ENCODE data around the gene GRIK3. TPM values are rescaled to one million over a fixed set of nuclear protein-coding genes. Genes with fewer than 3 reads are reported as not detected.

Gene GRIK3
- total RNA-seq, 2 donors from 2014 or later: not detected

DNA sequence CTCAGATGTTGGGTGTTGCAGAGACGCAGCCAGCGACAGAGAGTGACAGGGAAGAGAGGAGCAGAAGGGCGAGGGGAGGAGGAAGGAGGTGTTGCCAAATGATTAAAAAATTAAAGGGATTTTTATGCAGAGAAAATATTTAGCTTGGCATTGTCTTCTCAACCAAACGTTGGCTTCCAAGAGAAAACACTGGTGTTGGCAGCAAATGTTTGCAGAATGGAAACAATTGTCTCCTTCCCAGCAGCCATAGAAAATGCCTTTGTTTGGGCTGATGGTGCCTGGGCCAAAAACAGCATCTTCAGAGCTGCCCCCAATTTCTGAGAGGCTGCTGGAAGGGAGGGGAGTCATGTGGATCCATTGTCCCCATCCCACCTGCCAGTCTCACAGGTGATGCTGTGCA, 29.7 kb upstream of the GRIK3 start:
- Mint-ChIP-seq H3K36me3 (no peaks in the 10 kb centered on the region), H3K4me3 (no peak overlapping the region), H3K4me1 (ENCODE audit: low read depth in 2 of 2) (no peaks in the 10 kb centered on the region), H3K9me3 (no peaks in the 10 kb centered on the region), H3K27me3 (peaks cover 21 to 37% of the 10 kb centered on the region in 2 donors), H3K27ac (no peak overlapping the region)
- ATAC-seq (no peak), DNase-seq (ENCODE audit: low spot score) (no peak)

DNA sequence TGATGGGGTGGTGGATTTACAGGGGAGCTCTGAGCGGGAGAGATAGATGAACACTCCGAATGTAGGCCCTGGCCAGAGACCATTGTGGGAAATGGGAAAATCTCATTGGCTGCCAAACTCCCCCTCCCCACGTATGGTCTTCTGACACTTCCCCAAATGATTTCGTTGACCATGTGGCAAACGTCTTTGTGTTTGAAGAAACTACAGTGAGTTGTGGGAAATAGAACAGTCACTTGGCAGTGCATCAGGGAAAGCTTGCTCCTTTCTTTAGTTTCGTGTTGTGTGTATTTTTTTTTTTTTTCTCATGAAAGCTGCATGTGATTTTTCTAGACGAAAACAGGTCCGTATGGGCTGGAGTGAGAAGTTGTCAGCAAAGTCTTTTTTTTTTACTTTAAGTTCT, 25.0 kb upstream of the GRIK3 start:
- Mint-ChIP-seq H3K9me3 (no peaks in the 10 kb centered on the region), H3K4me1 (ENCODE audit: low read depth in 2 of 2) (no peaks in the 10 kb centered on the region), H3K27ac (no peak overlapping the region), H3K27me3 (peaks cover 12 to 20% of the 10 kb centered on the region in 2 donors), H3K4me3 (no peak overlapping the region), H3K36me3 (no peaks in the 10 kb centered on the region)
- ATAC-seq: no peak
- no peak for DNase-seq (ENCODE audit: low spot score)

DNA sequence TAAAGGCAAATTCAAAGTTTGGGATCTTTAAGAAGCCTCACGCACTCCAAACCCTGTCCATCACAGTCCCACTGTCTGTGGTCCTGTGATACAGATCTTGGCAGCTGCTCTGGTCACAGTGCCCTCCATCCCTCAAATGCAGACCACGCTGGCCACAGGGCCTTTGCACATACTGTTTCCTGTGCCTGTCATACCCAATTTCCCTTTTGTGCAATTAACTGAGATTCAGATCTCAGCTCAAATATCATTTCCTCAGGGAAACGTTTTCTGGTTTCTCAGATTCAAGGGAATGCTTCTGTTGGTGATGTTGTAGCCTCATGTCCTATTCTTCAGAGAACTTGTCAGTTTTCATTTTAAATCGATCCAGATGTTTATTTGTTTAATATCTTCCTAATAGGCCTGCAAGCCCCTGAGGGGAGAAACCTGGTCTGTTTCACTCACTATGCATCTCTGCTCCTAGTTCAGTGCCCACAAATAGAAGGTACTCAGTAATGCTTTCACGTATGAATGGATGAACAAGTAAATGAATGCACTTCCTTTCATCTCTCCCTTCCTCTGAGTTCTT, 24.2 kb upstream of the GRIK3 start:
- ATAC-seq: no peak
- no peak overlapping the region for H3K4me3 Mint-ChIP-seq
- no peaks in the 10 kb centered on the region for H3K9me3 Mint-ChIP-seq
- no peak overlapping the region for H3K27ac Mint-ChIP-seq
- no peaks in the 10 kb centered on the region for H3K4me1 Mint-ChIP-seq (ENCODE audit: low read depth in 2 of 2)
- no peaks in the 10 kb centered on the region for H3K36me3 Mint-ChIP-seq
- no peak for DNase-seq (ENCODE audit: low spot score)
- H3K27me3 Mint-ChIP-seq: peaks cover 12 to 14% of the 10 kb centered on the region in 2 donors

DNA sequence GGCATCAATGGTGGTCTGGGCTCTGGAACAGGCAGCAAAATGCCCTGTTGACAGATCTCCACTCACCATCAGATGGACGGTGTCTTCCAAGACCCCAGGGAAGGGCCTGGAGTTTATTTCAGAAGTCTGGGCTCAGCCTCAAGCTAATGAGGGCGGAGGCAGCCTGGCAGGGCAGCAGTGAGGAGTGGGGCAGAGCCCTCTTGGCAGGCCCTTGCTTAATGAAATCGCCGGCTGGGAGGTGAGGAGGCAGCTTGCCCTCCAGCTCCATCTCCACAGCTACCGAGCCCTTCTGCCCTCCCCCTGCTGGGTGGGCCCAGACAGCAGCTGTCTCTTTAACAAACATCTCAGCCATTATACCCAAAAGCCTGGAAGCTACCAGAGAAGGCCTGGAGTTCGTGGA, 22.0 kb upstream of the GRIK3 start:
- ATAC-seq (no peak), DNase-seq (ENCODE audit: low spot score) (no peak)
- H3K27ac Mint-ChIP-seq: no peak overlapping the region
- no peaks in the 10 kb centered on the region for H3K4me1 Mint-ChIP-seq (ENCODE audit: low read depth in 2 of 2)
- H3K36me3 Mint-ChIP-seq: no peaks in the 10 kb centered on the region
- H3K4me3 Mint-ChIP-seq: no peak overlapping the region
- no peaks in the 10 kb centered on the region for H3K9me3 Mint-ChIP-seq
- H3K27me3 Mint-ChIP-seq: peaks cover 10 to 14% of the 10 kb centered on the region in 2 donors

DNA sequence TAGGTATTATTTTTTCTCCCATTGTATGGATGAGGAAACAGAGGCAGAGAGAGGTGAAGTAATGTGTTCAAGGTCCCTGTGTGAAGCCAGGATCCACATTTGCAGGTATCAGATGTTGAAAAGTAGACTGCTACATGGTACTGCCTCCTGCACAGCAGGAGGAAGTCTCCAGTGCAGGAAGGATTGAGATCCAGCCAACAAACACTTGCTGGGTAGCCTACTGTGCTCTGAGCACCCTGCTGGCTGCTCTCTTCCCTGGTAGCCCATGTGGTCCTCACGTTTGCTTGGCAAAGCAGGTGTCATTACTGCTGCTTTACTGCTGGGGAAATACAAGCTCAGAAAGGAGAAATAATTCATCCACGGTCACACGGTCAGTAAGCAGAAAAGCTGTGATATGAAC, 21.3 kb upstream of the GRIK3 start:
- DNase-seq (ENCODE audit: low spot score) (no peak), ATAC-seq (no peak)
- Mint-ChIP-seq H3K27me3 (peaks cover 3 to 14% of the 10 kb centered on the region in 2 donors), H3K4me1 (ENCODE audit: low read depth in 2 of 2) (no peaks in the 10 kb centered on the region), H3K9me3 (no peaks in the 10 kb centered on the region), H3K4me3 (no peak overlapping the region), H3K27ac (no peak overlapping the region), H3K36me3 (no peaks in the 10 kb centered on the region)

DNA sequence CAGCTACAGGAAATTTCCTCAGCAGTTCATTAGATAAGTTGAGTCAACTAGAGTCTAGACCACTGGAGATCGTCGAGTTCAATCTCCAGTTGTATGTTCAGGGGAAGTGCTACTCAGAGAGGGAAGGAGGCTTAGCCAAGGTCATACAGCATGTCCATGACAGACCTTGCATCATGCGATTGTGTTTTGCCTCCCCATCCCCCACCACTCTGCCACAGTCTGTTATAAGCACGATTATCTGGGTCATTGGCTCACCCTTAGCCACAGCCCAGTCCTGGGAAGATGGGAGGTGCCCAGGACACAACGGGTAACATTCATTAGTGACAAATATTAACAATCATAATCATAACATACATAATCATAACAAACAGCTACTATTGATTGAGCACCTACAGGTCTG, 18.9 kb upstream of the GRIK3 start:
- no peaks in the 10 kb centered on the region for H3K9me3 Mint-ChIP-seq
- H3K4me1 Mint-ChIP-seq (ENCODE audit: low read depth in 2 of 2): no peaks in the 10 kb centered on the region
- ATAC-seq (peak in 1 of 2 donors; percentile 10), DNase-seq (ENCODE audit: low spot score) (no peak)
- no peak overlapping the region for H3K27ac Mint-ChIP-seq
- no peaks in the 10 kb centered on the region for H3K36me3 Mint-ChIP-seq
- peaks cover 8 to 13% of the 10 kb centered on the region in 2 donors for H3K27me3 Mint-ChIP-seq
- H3K4me3 Mint-ChIP-seq: no peak overlapping the region

DNA sequence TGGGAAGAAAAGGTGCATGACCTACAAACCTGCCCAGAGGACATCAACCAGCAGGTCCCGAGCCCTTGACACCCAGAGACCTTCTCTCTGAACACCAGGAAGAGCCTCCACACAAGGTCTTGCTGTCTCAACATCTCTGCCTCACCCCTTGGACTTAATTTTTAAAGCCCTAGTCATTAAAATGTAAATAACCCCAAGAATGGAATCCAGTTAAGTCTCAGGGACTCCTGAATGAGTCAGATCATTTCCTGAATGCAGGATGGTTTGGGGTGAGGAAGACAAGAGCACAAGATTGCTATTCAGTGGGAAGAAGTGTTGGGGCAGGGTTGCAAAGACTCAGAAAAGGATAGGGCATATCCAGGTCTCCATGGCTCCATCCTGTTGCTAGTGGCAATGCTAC, 17.8 kb upstream of the GRIK3 start:
- DNase-seq (ENCODE audit: low spot score) (no peak), ATAC-seq (no peak)
- Mint-ChIP-seq H3K9me3 (no peaks in the 10 kb centered on the region), H3K36me3 (no peaks in the 10 kb centered on the region), H3K27me3 (peaks cover 13 to 14% of the 10 kb centered on the region in 2 donors), H3K4me3 (no peak overlapping the region), H3K27ac (no peak overlapping the region), H3K4me1 (ENCODE audit: low read depth in 2 of 2) (no peaks in the 10 kb centered on the region)

DNA sequence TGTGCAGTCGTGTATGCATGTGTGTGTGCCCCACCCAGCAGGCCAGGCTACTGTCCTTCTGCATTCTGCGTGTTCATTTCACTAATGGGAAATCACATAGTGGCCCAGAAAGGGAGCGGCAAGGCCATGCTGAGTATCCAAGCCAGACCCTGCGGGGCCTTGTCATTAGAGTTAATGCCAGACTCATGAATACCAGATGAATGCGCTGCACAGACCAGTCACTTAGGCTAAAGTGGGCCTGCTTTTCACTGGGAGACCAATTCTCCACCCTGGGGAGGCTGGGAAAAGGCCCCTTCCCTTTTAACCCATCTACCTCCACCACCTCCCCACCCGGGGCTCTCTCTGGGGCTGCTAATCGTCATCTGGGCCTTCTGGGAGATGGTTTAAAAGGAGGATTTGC, 17.0 kb upstream of the GRIK3 start:
- ATAC-seq: no peak
- H3K4me3 Mint-ChIP-seq: no peak overlapping the region

DNA sequence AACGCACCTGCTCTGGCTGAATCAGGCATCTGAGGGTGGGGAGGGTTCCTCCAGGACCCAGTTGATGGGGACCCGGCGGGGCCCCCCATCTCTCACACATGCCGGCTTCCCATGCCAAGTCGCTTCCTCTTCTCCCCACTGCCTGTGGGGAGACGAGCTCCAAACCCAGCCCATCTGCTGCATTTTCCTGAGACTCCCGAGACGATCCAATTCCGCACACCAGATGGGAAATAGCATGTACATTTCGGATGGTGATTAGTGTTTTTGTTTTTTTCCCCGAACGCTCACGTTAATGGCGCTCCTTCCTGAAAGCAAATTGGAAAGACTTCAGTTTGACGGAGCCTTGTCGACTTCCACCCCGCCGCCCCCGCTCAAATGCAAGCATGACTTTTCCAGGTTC, 13.2 kb upstream of the GRIK3 start:
- no peaks in the 10 kb centered on the region for H3K4me1 Mint-ChIP-seq (ENCODE audit: low read depth in 2 of 2)
- H3K4me3 Mint-ChIP-seq: no peak overlapping the region
- peaks cover 19 to 36% of the 10 kb centered on the region in 2 donors for H3K27me3 Mint-ChIP-seq
- DNase-seq (ENCODE audit: low spot score): no peak
- H3K36me3 Mint-ChIP-seq: no peaks in the 10 kb centered on the region
- H3K9me3 Mint-ChIP-seq: no peaks in the 10 kb centered on the region
- ATAC-seq: no peak
- H3K27ac Mint-ChIP-seq: no peak overlapping the region

More for the DNA sequence above, 17.0 kb upstream of the GRIK3 start:
- H3K36me3 Mint-ChIP-seq: no peaks in the 10 kb centered on the region
- no peaks in the 10 kb centered on the region for H3K4me1 Mint-ChIP-seq (ENCODE audit: low read depth in 2 of 2)
- no peaks in the 10 kb centered on the region for H3K9me3 Mint-ChIP-seq
- no peak overlapping the region for H3K27ac Mint-ChIP-seq
- H3K27me3 Mint-ChIP-seq: peaks cover 13 to 14% of the 10 kb centered on the region in 2 donors
- no peak for DNase-seq (ENCODE audit: low spot score)

DNA sequence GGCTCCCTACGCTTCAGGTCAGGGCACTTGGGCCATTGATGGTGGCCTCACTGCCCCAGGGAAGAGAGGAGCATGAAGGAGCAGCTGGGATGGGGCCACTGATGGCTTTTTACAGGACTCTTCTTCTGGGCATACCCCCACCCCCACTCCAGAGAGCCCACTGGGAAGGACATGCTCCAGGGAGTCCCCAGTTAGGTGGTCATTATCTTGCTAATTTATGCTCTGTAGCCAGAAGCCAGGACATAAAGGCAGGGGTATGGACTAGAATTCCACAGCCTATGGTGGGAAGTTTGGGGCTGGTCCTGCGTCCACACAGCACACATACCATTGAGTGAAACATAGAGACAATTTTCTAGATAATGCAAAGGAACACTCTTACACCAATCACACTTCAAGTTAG, 8.8 kb upstream of the GRIK3 start:
- Mint-ChIP-seq H3K4me3 (no peak overlapping the region), H3K9me3 (no peaks in the 10 kb centered on the region), H3K36me3 (no peaks in the 10 kb centered on the region), H3K4me1 (ENCODE audit: low read depth in 2 of 2) (no peaks in the 10 kb centered on the region), H3K27ac (no peak overlapping the region), H3K27me3 (peaks cover 26 to 50% of the 10 kb centered on the region in 2 donors)
- ATAC-seq: no peak
- DNase-seq (ENCODE audit: low spot score): no peak

DNA sequence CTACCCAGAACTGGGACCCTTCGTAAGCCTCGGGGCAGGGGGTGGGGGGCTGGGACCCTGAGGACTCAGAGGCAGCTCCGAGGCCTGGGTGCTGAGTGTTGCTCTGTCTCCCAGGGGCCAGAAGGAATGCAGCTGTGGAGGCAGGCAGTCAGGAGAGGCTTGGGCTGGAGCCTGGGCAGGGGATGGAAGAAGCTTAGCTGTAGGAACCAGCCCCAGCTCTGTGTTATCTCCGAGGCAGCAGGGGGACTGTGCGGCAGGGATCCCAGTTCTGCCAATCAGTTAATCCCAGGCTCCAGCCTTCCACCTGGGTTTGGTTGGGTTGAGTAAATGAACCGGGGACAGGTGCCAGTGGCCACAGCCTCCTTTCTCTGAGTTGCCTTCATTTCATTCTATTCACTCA, 8.2 kb upstream of the GRIK3 start:
- H3K27ac Mint-ChIP-seq: no peak overlapping the region
- DNase-seq (ENCODE audit: low spot score) (no peak), ATAC-seq (no peak)
- H3K9me3 Mint-ChIP-seq: no peaks in the 10 kb centered on the region
- no peak overlapping the region for H3K4me3 Mint-ChIP-seq
- no peaks in the 10 kb centered on the region for H3K36me3 Mint-ChIP-seq
- H3K4me1 Mint-ChIP-seq (ENCODE audit: low read depth in 2 of 2): no peaks in the 10 kb centered on the region
- H3K27me3 Mint-ChIP-seq: peaks cover 26 to 47% of the 10 kb centered on the region in 2 donors

DNA sequence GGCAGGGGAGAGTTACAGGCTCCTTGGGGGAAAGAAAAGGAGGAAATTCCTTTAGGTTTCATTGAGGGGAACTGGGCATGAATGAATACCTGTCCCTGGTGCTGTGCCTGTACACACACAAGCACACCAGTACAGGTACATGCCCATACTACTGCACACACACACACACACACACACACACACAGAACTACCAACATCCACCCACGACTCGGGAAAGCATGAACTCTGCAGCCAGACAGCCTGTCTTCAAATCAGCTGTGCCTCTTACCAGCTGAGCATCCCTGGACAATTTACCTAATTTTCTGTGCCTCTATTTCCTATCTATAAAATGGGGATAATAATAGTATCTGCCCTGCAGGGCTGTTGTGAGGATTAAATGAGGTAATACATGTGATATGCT, 7.2 kb upstream of the GRIK3 start:
- no peak for ATAC-seq
- H3K4me1 Mint-ChIP-seq (ENCODE audit: low read depth in 2 of 2): no peaks in the 10 kb centered on the region
- no peak overlapping the region for H3K4me3 Mint-ChIP-seq
- no peak for DNase-seq (ENCODE audit: low spot score)
- H3K27me3 Mint-ChIP-seq: peaks cover 31 to 57% of the 10 kb centered on the region in 2 donors
- H3K36me3 Mint-ChIP-seq: no peaks in the 10 kb centered on the region
- no peaks in the 10 kb centered on the region for H3K9me3 Mint-ChIP-seq
- H3K27ac Mint-ChIP-seq: no peak overlapping the region

DNA sequence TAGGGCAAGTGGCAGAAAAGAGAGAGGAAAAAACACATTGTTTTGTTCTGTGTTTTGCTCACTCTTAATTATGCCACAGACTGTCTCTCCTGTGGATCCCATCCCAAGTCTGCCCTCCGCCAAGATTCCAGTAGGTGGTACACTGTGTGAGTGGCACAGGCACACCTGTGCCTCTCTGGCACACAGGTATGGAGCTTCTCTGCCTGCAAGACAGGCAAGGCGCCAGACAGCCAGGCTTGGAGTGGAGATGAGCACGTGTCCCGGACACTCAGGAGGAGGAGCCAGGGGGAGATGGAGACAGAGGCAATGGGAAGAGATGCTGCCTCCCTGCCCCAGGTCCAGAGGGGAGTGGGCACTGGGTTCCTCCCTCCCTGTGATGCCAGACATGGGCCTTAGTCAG, 6.5 kb upstream of the GRIK3 start:
- ATAC-seq (peak in 1 of 2 donors; percentile 12), DNase-seq (ENCODE audit: low spot score) (no peak)
- Mint-ChIP-seq H3K4me3 (no peak overlapping the region), H3K27me3 (peaks cover 35 to 60% of the 10 kb centered on the region in 2 donors), H3K9me3 (no peaks in the 10 kb centered on the region), H3K36me3 (no peaks in the 10 kb centered on the region), H3K27ac (no peak overlapping the region), H3K4me1 (ENCODE audit: low read depth in 2 of 2) (no peaks in the 10 kb centered on the region)

DNA sequence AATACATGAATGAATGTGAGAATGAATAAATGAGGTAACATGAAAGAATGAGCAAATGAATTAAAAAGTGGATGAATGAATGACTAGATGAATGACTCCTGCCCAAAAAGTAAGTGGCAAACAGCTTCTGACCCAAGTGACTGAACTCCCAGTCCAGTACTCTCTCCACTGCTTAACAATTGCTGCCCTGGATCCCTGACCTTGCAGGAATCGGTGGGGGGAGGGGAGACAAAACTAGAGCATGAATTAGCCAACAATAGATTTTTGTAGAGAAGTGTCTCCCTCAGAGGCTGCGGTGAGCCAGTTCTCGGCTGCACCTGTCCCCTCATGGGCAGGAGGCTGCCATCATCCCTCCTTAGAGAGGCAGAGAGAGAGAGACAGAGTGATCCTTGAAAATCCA, 5.9 kb upstream of the GRIK3 start:
- H3K27ac Mint-ChIP-seq: no peak overlapping the region
- ATAC-seq (no peak), DNase-seq (ENCODE audit: low spot score) (no peak)
- H3K4me1 Mint-ChIP-seq (ENCODE audit: low read depth in 2 of 2): no peaks in the 10 kb centered on the region
- H3K27me3 Mint-ChIP-seq: peaks cover 39 to 63% of the 10 kb centered on the region in 2 donors
- H3K36me3 Mint-ChIP-seq: no peaks in the 10 kb centered on the region
- H3K4me3 Mint-ChIP-seq: no peak overlapping the region
- no peaks in the 10 kb centered on the region for H3K9me3 Mint-ChIP-seq
